DND-41 (cell line): ENCODE measurements around the gene TTN.

Source experiments
- EZH2 ChIP-seq: IDR thresholded peaks from 3 replicates; pipeline ENCODE4 v1.6.1; 2012; ENCODE audit warnings: borderline replicate concordance, low read depth, mild to moderate bottlenecking, moderate library complexity, low read length, inconsistent platforms; ENCODE audit not compliant: severe bottlenecking
- TF ChIP-seq, protein P1 (sequence below): IDR thresholded peaks from 2 replicates; pipeline ENCODE4 v1.5.1; 2012; ENCODE audit warnings: borderline replicate concordance, low read length, moderate library complexity, mild to moderate bottlenecking; ENCODE audit not compliant: poor library complexity, severe bottlenecking; ENCODE audit errors: extremely low read depth

DNA sequence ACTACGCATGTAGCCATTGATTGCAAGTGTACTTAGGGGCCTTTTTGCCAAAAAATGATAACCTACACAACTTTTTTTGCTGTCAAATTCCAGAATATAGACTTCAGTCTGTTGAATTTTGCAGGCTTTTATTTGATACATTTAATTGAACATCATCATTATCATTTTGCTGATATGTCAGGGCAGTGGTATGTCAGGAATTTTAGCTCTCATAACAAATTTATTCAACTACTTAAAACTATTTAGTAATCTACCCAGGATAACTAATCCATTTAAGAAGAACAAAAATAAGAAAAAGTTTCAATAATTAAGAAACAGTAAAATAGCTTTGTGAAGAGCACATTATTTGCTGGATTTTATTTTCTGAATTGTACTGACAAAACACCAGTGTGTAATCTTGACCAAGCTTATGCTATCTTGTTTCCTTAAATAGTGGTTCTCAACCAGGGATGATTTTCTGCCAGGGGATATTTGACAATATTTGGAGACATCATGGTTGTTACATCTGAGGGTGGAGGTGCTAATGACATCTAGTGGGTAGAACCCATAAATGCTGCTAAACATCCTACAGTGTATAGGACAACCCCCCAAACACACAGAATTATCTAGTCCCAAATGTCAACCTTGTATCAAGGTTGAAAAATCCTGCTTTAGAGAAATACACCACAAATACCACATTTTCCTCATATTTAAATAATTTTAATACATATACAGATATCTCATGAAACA is 12.1 kb upstream of the TTN start:
- TF ChIP-seq, protein P1, sequence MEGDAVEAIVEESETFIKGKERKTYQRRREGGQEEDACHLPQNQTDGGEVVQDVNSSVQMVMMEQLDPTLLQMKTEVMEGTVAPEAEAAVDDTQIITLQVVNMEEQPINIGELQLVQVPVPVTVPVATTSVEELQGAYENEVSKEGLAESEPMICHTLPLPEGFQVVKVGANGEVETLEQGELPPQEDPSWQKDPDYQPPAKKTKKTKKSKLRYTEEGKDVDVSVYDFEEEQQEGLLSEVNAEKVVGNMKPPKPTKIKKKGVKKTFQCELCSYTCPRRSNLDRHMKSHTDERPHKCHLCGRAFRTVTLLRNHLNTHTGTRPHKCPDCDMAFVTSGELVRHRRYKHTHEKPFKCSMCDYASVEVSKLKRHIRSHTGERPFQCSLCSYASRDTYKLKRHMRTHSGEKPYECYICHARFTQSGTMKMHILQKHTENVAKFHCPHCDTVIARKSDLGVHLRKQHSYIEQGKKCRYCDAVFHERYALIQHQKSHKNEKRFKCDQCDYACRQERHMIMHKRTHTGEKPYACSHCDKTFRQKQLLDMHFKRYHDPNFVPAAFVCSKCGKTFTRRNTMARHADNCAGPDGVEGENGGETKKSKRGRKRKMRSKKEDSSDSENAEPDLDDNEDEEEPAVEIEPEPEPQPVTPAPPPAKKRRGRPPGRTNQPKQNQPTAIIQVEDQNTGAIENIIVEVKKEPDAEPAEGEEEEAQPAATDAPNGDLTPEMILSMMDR = no peak
- no peak for TF ChIP-seq EZH2
